ENCODE data around the gene TDRD12. TPM values are rescaled to one million over a fixed set of nuclear protein-coding genes. Genes with fewer than 3 reads are reported as not detected.
A peak's percentile ranks its signal among the peaks of the same experiment; 100 is the strongest.

Gene TDRD12
- total and polyA plus RNA-seq, 2 of the 13 experiments (the other 11 are each of a cell fraction or from before 2014, with no cell fraction given), result 0.03 to 0.40 TPM

DNA sequence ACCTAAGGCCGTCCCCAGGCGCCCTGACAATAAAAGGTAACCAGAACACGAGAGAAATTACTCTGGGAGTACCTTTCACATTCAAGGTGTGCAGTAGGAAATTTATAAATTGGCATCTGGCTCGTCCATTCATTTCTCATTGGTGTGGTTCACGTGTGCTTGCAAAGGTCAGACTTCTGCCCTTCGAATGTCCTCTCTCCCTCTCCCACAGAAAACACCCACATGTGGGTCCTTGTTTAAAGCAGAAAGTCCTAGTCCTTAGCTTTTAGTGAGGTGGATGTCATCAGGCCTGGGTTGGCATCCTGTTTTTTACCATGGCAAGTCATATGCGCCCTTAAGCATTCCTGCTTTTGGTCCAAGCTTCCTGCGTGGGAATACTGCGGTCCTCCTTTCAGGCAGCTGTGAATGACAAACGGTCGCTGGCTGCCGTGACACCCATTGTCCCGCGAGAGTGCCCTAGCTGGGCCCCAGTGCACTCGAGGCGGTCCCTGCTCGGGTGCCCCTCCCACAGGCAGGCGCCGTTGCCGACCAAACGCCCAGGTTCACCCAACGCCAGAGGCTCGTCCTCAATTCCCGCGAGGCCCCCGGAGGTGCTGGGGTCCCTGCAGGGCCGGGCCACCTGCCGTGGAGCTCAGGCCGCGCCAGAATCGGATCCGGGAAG is 28.1 kb upstream of the TDRD12 start, which contains the start of gene NUDT19 (continued):
- TF ChIP-seq, protein P1, sequence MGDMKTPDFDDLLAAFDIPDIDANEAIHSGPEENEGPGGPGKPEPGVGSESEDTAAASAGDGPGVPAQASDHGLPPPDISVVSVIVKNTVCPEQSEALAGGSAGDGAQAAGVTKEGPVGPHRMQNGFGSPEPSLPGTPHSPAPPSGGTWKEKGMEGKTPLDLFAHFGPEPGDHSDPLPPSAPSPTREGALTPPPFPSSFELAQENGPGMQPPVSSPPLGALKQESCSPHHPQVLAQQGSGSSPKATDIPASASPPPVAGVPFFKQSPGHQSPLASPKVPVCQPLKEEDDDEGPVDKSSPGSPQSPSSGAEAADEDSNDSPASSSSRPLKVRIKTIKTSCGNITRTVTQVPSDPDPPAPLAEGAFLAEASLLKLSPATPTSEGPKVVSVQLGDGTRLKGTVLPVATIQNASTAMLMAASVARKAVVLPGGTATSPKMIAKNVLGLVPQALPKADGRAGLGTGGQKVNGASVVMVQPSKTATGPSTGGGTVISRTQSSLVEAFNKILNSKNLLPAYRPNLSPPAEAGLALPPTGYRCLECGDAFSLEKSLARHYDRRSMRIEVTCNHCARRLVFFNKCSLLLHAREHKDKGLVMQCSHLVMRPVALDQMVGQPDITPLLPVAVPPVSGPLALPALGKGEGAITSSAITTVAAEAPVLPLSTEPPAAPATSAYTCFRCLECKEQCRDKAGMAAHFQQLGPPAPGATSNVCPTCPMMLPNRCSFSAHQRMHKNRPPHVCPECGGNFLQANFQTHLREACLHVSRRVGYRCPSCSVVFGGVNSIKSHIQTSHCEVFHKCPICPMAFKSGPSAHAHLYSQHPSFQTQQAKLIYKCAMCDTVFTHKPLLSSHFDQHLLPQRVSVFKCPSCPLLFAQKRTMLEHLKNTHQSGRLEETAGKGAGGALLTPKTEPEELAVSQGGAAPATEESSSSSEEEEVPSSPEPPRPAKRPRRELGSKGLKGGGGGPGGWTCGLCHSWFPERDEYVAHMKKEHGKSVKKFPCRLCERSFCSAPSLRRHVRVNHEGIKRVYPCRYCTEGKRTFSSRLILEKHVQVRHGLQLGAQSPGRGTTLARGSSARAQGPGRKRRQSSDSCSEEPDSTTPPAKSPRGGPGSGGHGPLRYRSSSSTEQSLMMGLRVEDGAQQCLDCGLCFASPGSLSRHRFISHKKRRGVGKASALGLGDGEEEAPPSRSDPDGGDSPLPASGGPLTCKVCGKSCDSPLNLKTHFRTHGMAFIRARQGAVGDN (CRISPR knock-in tag; IDR thresholded peaks at IDR 0.05), result no peak; the same call in 1 of the 2 replicates
- TF ChIP-seq, protein P2, sequence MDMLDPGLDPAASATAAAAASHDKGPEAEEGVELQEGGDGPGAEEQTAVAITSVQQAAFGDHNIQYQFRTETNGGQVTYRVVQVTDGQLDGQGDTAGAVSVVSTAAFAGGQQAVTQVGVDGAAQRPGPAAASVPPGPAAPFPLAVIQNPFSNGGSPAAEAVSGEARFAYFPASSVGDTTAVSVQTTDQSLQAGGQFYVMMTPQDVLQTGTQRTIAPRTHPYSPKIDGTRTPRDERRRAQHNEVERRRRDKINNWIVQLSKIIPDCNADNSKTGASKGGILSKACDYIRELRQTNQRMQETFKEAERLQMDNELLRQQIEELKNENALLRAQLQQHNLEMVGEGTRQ (IDR thresholded peaks at IDR 0.05; ENCODE audit: low read depth, low read length), result no peak
- TF ChIP-seq, protein P2 (CRISPR knock-in tag; IDR thresholded peaks at IDR 0.05; ENCODE audit: borderline replicate concordance), result no peak
- no peak for TF ChIP-seq SOX13 (IDR thresholded peaks at IDR 0.05)
- TF ChIP-seq SOX13 (CRISPR knock-in tag; conservative IDR thresholded peaks at IDR 0.05 in 1 of 2, IDR thresholded peaks at IDR 0.05 in 1 of 2), result peak in 1 of 2 experiments; percentile 52; a peak in 2 of 4 replicates
- TF ChIP-seq RBAK (CRISPR knock-in tag; IDR thresholded peaks at IDR 0.05), result no peak
- no peak for TF ChIP-seq ZNF24 (IDR thresholded peaks at IDR 0.05)
- TF ChIP-seq ZBTB8A (CRISPR knock-in tag; IDR thresholded peaks at IDR 0.05; ENCODE audit: borderline replicate concordance, low read depth), result peak; percentile 53; the same call in 1 of the 2 replicates
- TF ChIP-seq ZSCAN21 (CRISPR knock-in tag; IDR thresholded peaks at IDR 0.05; ENCODE audit: borderline replicate concordance), result no peak
- TF ChIP-seq ZKSCAN1 (IDR thresholded peaks at IDR 0.05; ENCODE audit: low read length), result no peak
- TF ChIP-seq, protein P3, sequence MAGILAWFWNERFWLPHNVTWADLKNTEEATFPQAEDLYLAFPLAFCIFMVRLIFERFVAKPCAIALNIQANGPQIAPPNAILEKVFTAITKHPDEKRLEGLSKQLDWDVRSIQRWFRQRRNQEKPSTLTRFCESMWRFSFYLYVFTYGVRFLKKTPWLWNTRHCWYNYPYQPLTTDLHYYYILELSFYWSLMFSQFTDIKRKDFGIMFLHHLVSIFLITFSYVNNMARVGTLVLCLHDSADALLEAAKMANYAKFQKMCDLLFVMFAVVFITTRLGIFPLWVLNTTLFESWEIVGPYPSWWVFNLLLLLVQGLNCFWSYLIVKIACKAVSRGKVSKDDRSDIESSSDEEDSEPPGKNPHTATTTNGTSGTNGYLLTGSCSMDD (CRISPR knock-in tag; IDR thresholded peaks at IDR 0.05), result no peak
- TF ChIP-seq ATRX (CRISPR knock-in tag; IDR thresholded peaks at IDR 0.05; ENCODE audit: borderline replicate concordance), result no peak
- peak; percentile 79 for TF ChIP-seq SP5 (CRISPR knock-in tag; IDR thresholded peaks at IDR 0.05; ENCODE audit: borderline replicate concordance, low read depth)
- TF ChIP-seq NR1H2 (CRISPR knock-in tag; IDR thresholded peaks at IDR 0.05; ENCODE audit: borderline replicate concordance, low read depth), result no peak
- no peak for TF ChIP-seq MEIS2 (CRISPR knock-in tag; IDR thresholded peaks at IDR 0.05)
- no peak for TF ChIP-seq U2AF2 (IDR thresholded peaks at IDR 0.05; ENCODE audit: low read depth, low read length)
- TF ChIP-seq, protein P4, sequence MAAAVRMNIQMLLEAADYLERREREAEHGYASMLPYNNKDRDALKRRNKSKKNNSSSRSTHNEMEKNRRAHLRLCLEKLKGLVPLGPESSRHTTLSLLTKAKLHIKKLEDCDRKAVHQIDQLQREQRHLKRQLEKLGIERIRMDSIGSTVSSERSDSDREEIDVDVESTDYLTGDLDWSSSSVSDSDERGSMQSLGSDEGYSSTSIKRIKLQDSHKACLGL (CRISPR knock-in tag; IDR thresholded peaks at IDR 0.05), result peak; percentile 30; the same call in 1 of the 2 replicates
- TF ChIP-seq GATAD2A (CRISPR knock-in tag; IDR thresholded peaks at IDR 0.05), result no peak
- TF ChIP-seq NRL (CRISPR knock-in tag; IDR thresholded peaks at IDR 0.05; ENCODE audit: borderline replicate concordance), result no peak
- TF ChIP-seq YEATS2 (CRISPR knock-in tag; IDR thresholded peaks at IDR 0.05; ENCODE audit: borderline replicate concordance), result peak; percentile 56; the same call in 1 of the 2 replicates
- TF ChIP-seq DNMT1 (CRISPR knock-in tag; IDR thresholded peaks at IDR 0.05), result no peak
- TF ChIP-seq KLF13 (CRISPR knock-in tag; IDR thresholded peaks at IDR 0.05), result no peak

All from HepG2 (cell line).